HUDEP-2 (cell line): ENCODE results near the gene COL25A1.
A peak's percentile ranks its signal among the peaks of the same experiment; 100 is the strongest.
"Not testable (repeated sequence)": the region's sequence is repeated elsewhere in the genome, so short reads cannot be mapped to it uniquely, and the experiment has no call there.

Source experiments
- DNase-seq, 76 experiments: peaks; one replicate each; lab custom pipeline; 2025; ENCODE audit not compliant: unreplicated experiment in 76 of 76; lab: John Stamatoyannopoulos, UW

COL25A1 gene

GRCh38 chr4:108885211-108885610 lies 417.2 kb downstream of the COL25A1 start:
- DNase-seq: no peak

GRCh38 chr4:108884596-108884995 lies 417.9 kb downstream of the COL25A1 start:
- no peak for DNase-seq

GRCh38 chr4:108881986-108882385 lies 420.5 kb downstream of the COL25A1 start:
- DNase-seq: no peak

GRCh38 chr4:108881190-108881589 lies 421.3 kb downstream of the COL25A1 start:
- no peak for DNase-seq

GRCh38 chr4:108878806-108879205 lies 423.7 kb downstream of the COL25A1 start:
- DNase-seq: no peak

GRCh38 chr4:108877821-108878220 lies 424.6 kb downstream of the COL25A1 start:
- DNase-seq: no peak

GRCh38 chr4:108874806-108875205 lies 427.7 kb downstream of the COL25A1 start:
- no peak for DNase-seq

- DNase-seq: not testable (repeated sequence)
These were observed 432.5 kb downstream of the COL25A1 start for GRCh38 chr4:108869970-108870369.

GRCh38 chr4:108868606-108869227 lies 433.7 kb downstream of the COL25A1 start:
- no peak for DNase-seq

GRCh38 chr4:108867476-108867875 lies 435.0 kb downstream of the COL25A1 start:
- DNase-seq: no peak

- DNase-seq: peak in 2 of 76 experiments; percentile 0 to 2
These were observed 441.1 kb downstream of the COL25A1 start for GRCh38 chr4:108861334-108861733.

GRCh38 chr4:108854786-108855185 lies 447.7 kb downstream of the COL25A1 start:
- no peak for DNase-seq

- no peak for DNase-seq
These were observed 449.8 kb downstream of the COL25A1 start for GRCh38 chr4:108852691-108853090.

GRCh38 chr4:108851366-108851765 lies 451.1 kb downstream of the COL25A1 start:
- no peak for DNase-seq

- DNase-seq: no peak
These were observed 452.2 kb downstream of the COL25A1 start for GRCh38 chr4:108850219-108850649.

GRCh38 chr4:108849611-108850168 lies 452.8 kb downstream of the COL25A1 start:
- DNase-seq: no peak

- no peak for DNase-seq
These were observed 455.9 kb downstream of the COL25A1 start for GRCh38 chr4:108846568-108846967.

GRCh38 chr4:108840426-108840975 lies 462.0 kb downstream of the COL25A1 start:
- no peak for DNase-seq

- DNase-seq: no peak
These were observed 463.1 kb downstream of the COL25A1 start for GRCh38 chr4:108839333-108839732.

GRCh38 chr4:108838451-108838850 lies 464.0 kb downstream of the COL25A1 start:
- DNase-seq: no peak

GRCh38 chr4:108834835-108835384 lies 467.5 kb downstream of the COL25A1 start:
- DNase-seq: peak in 4 of 76 experiments; percentile 4 to 19 (median 10)
